Measurements from ENCODE around the gene NUP62. TPM values are rescaled to one million over a fixed set of nuclear protein-coding genes. Genes with fewer than 3 reads are reported as not detected.

NUP62 gene
- polyA plus RNA-seq, 1 of the 3 experiments (the other 2 are of a cell fraction) = 16.2 TPM

- Histone ChIP-seq H3K36me3 (replicated peaks in 1 of 2; ENCODE audit: control insufficient read depth in 1 of 2, insufficient read depth in 2 of 2, low read length in 1 of 2) (peaks cover 25 to 45% of the 10 kb centered on the region in 2 experiments), H3K9me2 (no peaks in the 10 kb centered on the region), H4K20me1 (ENCODE audit: insufficient read depth) (peaks cover 26% of the 10 kb centered on the region), H3K4me2 (no peak overlapping the region), H3K27ac (ENCODE audit: low read depth in 2 of 2, low read length in 1 of 2) (no peak overlapping the region; a peak in 1 of 4 replicates), H3K27me3 (ENCODE audit: insufficient read depth) (no peaks in the 10 kb centered on the region), H3K9ac (no peak overlapping the region), H3K9me3 (no peaks in the 10 kb centered on the region), H3F3A (replicated peaks; ENCODE audit: insufficient read depth) (peaks cover 36% of the 10 kb centered on the region), H3K4me1 (ENCODE audit: control insufficient read depth in 1 of 2, insufficient read depth in 2 of 2, low read depth in 1 of 2, low read length in 1 of 2) (peaks cover 26 to 31% of the 10 kb centered on the region in 2 experiments; a peak in 3 of 4 replicates), H2AFZ (ENCODE audit: low read depth) (no peak overlapping the region), H3K79me2 (ENCODE audit: insufficient read depth) (peaks cover 42% of the 10 kb centered on the region), H3K4me3 (ENCODE audit: low read depth in 2 of 2, low read length in 1 of 2) (no peak overlapping the region)
- DNase-seq = no peak
- POLR2A ChIA-PET = interaction anchor here (1.7 to 2.6 kb wide), 2 partner anchors 13 to 51 kb away, joined by 7 to 25 read pairs; partner anchors contain the start of genes FUZ and PTOV1
- 84% methylated on average over 7 of the region's 17 CpGs for WGBS (ENCODE audit: low lambda C conversion rate)
- no peak for TF ChIP-seq PBX3 (IDR thresholded peaks at IDR 0.05)
- no peak for TF ChIP-seq NFIC (IDR thresholded peaks at IDR 0.05; ENCODE audit: borderline replicate concordance)
- TF ChIP-seq FOXJ3 (CRISPR knock-in tag; IDR thresholded peaks at IDR 0.05) = no peak
- TF ChIP-seq, protein P1, sequence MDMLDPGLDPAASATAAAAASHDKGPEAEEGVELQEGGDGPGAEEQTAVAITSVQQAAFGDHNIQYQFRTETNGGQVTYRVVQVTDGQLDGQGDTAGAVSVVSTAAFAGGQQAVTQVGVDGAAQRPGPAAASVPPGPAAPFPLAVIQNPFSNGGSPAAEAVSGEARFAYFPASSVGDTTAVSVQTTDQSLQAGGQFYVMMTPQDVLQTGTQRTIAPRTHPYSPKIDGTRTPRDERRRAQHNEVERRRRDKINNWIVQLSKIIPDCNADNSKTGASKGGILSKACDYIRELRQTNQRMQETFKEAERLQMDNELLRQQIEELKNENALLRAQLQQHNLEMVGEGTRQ (IDR thresholded peaks at IDR 0.05; ENCODE audit: borderline replicate concordance, low read depth, low read length) = no peak
- TF ChIP-seq, protein P2, sequence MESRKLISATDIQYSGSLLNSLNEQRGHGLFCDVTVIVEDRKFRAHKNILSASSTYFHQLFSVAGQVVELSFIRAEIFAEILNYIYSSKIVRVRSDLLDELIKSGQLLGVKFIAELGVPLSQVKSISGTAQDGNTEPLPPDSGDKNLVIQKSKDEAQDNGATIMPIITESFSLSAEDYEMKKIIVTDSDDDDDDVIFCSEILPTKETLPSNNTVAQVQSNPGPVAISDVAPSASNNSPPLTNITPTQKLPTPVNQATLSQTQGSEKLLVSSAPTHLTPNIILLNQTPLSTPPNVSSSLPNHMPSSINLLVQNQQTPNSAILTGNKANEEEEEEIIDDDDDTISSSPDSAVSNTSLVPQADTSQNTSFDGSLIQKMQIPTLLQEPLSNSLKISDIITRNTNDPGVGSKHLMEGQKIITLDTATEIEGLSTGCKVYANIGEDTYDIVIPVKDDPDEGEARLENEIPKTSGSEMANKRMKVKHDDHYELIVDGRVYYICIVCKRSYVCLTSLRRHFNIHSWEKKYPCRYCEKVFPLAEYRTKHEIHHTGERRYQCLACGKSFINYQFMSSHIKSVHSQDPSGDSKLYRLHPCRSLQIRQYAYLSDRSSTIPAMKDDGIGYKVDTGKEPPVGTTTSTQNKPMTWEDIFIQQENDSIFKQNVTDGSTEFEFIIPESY (IDR thresholded peaks at IDR 0.05; ENCODE audit: borderline replicate concordance, low read depth) = no peak
- no peak for TF ChIP-seq FOXM1 (IDR thresholded peaks at IDR 0.05; ENCODE audit: low read depth)
- TF ChIP-seq MAX (IDR thresholded peaks at IDR 0.05; ENCODE audit: low read depth) = no peak
- TF ChIP-seq SIN3A (IDR thresholded peaks at IDR 0.05; ENCODE audit: borderline replicate concordance, low read depth, low read length) = no peak
- TF ChIP-seq TEAD4 (IDR thresholded peaks at IDR 0.05; ENCODE audit: borderline replicate concordance, insufficient read depth) = no peak
- no peak for TF ChIP-seq MEF2A (IDR thresholded peaks at IDR 0.05; ENCODE audit: borderline replicate concordance, low read depth)
- TF ChIP-seq RFX5 (IDR thresholded peaks at IDR 0.05; ENCODE audit: low read length) = no peak
- no peak for TF ChIP-seq POLR2AphosphoS5 (IDR thresholded peaks at IDR 0.05; ENCODE audit: low read depth, low read length)
- TF ChIP-seq RXRA (IDR thresholded peaks at IDR 0.05; ENCODE audit: borderline replicate concordance, low read depth) = no peak
- no peak for TF ChIP-seq EZH2phosphoT487 (IDR thresholded peaks at IDR 0.05; ENCODE audit: borderline replicate concordance, low read depth)
- TF ChIP-seq JUND (IDR thresholded peaks at IDR 0.05) = no peak
- no peak for TF ChIP-seq ELF1 (IDR thresholded peaks at IDR 0.05)
- CTCF ChIA-PET = interaction anchor here (0.6 to 3.4 kb wide), 2 partner anchors 10 to 113 kb away, joined by 3 to 20 read pairs; no protein-coding TSS in a partner anchor
Measured at GRCh38 chr19:49863935-49864320, 65.4 kb downstream of the NUP62 start.

Data from SK-N-SH (cell line).